Measurements from ENCODE around the gene SLC6A13. TPM values are rescaled to one million over a fixed set of nuclear protein-coding genes. Genes with fewer than 3 reads are reported as not detected.

Gene SLC6A13
- polyA plus RNA-seq, 1 donor (not counting 4 experiments of a cell fraction or from before 2014, with no cell fraction given) = 0.33 TPM

- no peak for FAIRE-seq
- Histone ChIP-seq H3K4me1 (ENCODE audit: control insufficient read depth, extremely low read depth, insufficient read depth, low read length) (no peaks in the 10 kb centered on the region), H3K9me3 (ENCODE audit: control insufficient read depth, low read depth, low read length) (no peaks in the 10 kb centered on the region), H2AFZ (ENCODE audit: control insufficient read depth, low read length) (no peak overlapping the region), H3K9me1 (ENCODE audit: control insufficient read depth, extremely low read depth, insufficient read depth, low read length) (no peaks in the 10 kb centered on the region), H3K4me2 (ENCODE audit: control insufficient read depth, extremely low read depth, insufficient read depth, low read depth, low read length) (no peak overlapping the region), H3K9ac (ENCODE audit: control insufficient read depth, extremely low read depth, insufficient read depth, low read length) (no peak overlapping the region), H3K4me3 (ENCODE audit: control insufficient read depth in 2 of 3, extremely low read depth in 1 of 3, insufficient read depth in 2 of 3, low read depth in 1 of 3, low read length in 3 of 3) (no peak overlapping the region), H3K79me2 (ENCODE audit: control insufficient read depth, insufficient read depth, low read length) (no peaks in the 10 kb centered on the region), H4K20me1 (ENCODE audit: control insufficient read depth, extremely low read depth, insufficient read depth, low read length) (no peaks in the 10 kb centered on the region), H3K36me3 (ENCODE audit: control insufficient read depth in 2 of 2, extremely low read depth in 1 of 2, insufficient read depth in 2 of 2, low read length in 2 of 2) (no peaks in the 10 kb centered on the region), H3K27ac (ENCODE audit: control insufficient read depth, insufficient read depth, low read length) (no peak overlapping the region), H3K27me3 (ENCODE audit: control insufficient read depth, extremely low read depth, insufficient read depth, low read length) (peaks cover 7% of the 10 kb centered on the region)
- DNase-seq (ENCODE audit: low read depth, low spot score) = no peak
- TF ChIP-seq CTCF (optimal IDR thresholded peaks at IDR 0.05 in 1 of 3, IDR thresholded peaks at IDR 0.05 in 1 of 3, conservative IDR thresholded peaks at IDR 0.05 in 1 of 3; ENCODE audit: extremely low read depth in 1 of 3, insufficient read depth in 2 of 3, low read length in 3 of 3) = no peak
- TF ChIP-seq EZH2 (IDR thresholded peaks at IDR 0.05; ENCODE audit: low read length) = no peak
- dilution Hi-C loops (cut with MboI; ENCODE audit: extremely low pct_ligation_motif_present, low sequenced_read_pairs) = no loop called here
Observed at GRCh38 chr12:267581-268482, 5.2 kb upstream of the SLC6A13 start.

GRCh38 chr12:265096-265495 lies 2.5 kb upstream of the SLC6A13 start:
- FAIRE-seq = no peak
- no peaks in the 10 kb centered on the region for H4K20me1 ChIP-seq (ENCODE audit: control insufficient read depth, extremely low read depth, insufficient read depth, low read length)
- H3K27me3 ChIP-seq (ENCODE audit: control insufficient read depth, extremely low read depth, insufficient read depth, low read length) = peaks cover 18% of the 10 kb centered on the region
- no peak overlapping the region for H2AFZ ChIP-seq (ENCODE audit: control insufficient read depth, low read length)
- H3K36me3 ChIP-seq (ENCODE audit: control insufficient read depth in 2 of 2, extremely low read depth in 1 of 2, insufficient read depth in 2 of 2, low read length in 2 of 2) = no peaks in the 10 kb centered on the region
- H3K9me3 ChIP-seq (ENCODE audit: control insufficient read depth, low read depth, low read length) = no peaks in the 10 kb centered on the region
- no peaks in the 10 kb centered on the region for H3K9me1 ChIP-seq (ENCODE audit: control insufficient read depth, extremely low read depth, insufficient read depth, low read length)
- no peak overlapping the region for H3K9ac ChIP-seq (ENCODE audit: control insufficient read depth, extremely low read depth, insufficient read depth, low read length)
- H3K4me3 ChIP-seq (ENCODE audit: control insufficient read depth in 2 of 3, extremely low read depth in 1 of 3, insufficient read depth in 2 of 3, low read depth in 1 of 3, low read length in 3 of 3) = no peak overlapping the region
- no peak for DNase-seq (ENCODE audit: low read depth, low spot score)
- no peaks in the 10 kb centered on the region for H3K4me1 ChIP-seq (ENCODE audit: control insufficient read depth, extremely low read depth, insufficient read depth, low read length)
- dilution Hi-C loops (cut with MboI; ENCODE audit: extremely low pct_ligation_motif_present, low sequenced_read_pairs) = no loop called here
- no peak overlapping the region for H3K4me2 ChIP-seq (ENCODE audit: control insufficient read depth, extremely low read depth, insufficient read depth, low read depth, low read length)
- no peak overlapping the region for H3K27ac ChIP-seq (ENCODE audit: control insufficient read depth, insufficient read depth, low read length)
- no peaks in the 10 kb centered on the region for H3K79me2 ChIP-seq (ENCODE audit: control insufficient read depth, insufficient read depth, low read length)
- TF ChIP-seq EZH2 (IDR thresholded peaks at IDR 0.05; ENCODE audit: low read length) (no peak), CTCF (optimal IDR thresholded peaks at IDR 0.05 in 1 of 3, IDR thresholded peaks at IDR 0.05 in 1 of 3, conservative IDR thresholded peaks at IDR 0.05 in 1 of 3; ENCODE audit: extremely low read depth in 1 of 3, insufficient read depth in 2 of 3, low read length in 3 of 3) (no peak)

All from keratinocyte (primary cell).